ENCODE measurements around the gene RBM47. TPM values are rescaled to one million over a fixed set of nuclear protein-coding genes. Genes with fewer than 3 reads are reported as not detected.
A peak's percentile ranks its signal among the peaks of the same experiment; 100 is the strongest.

RBM47 gene
- total RNA-seq, 1 experiment from 2014 or later = 70.3 TPM

GRCh38 chr4:40603281-40603680, 26.4 kb downstream of the RBM47 start:
- Histone ChIP-seq H3K9me3 (ENCODE audit: control insufficient read depth, low read depth, low read length) (no peaks in the 10 kb centered on the region), H3K4me1 (ENCODE audit: insufficient read depth, low read length) (no peaks in the 10 kb centered on the region), H3K4ac (ENCODE audit: low read depth, low read length) (no peak overlapping the region), H3K18ac (ENCODE audit: insufficient read length, low read depth, low read length) (no peak overlapping the region), H3K56ac (ENCODE audit: insufficient read length, low read depth, low read length) (no peak overlapping the region), H4K5ac (ENCODE audit: insufficient read length, low read depth, low read length) (no peak overlapping the region), H3K79me1 (ENCODE audit: insufficient read depth, low read depth, low read length, poor library complexity, severe bottlenecking) (no peaks in the 10 kb centered on the region), H3K79me2 (ENCODE audit: insufficient read depth, low read length) (peaks cover 29% of the 10 kb centered on the region; the same call in 1 of the 2 replicates), H3K27me3 (ENCODE audit: insufficient read depth, low read length) (no peaks in the 10 kb centered on the region), H3K23me2 (ENCODE audit: insufficient read length, low read depth, low read length, poor library complexity, severe bottlenecking) (no peaks in the 10 kb centered on the region), H3K4me2 (ENCODE audit: insufficient read depth, insufficient read length, low read length) (no peak overlapping the region), H3K14ac (ENCODE audit: insufficient read depth, low read length) (no peak overlapping the region), H4K20me1 (ENCODE audit: control insufficient read depth, insufficient read depth, insufficient read length) (no peaks in the 10 kb centered on the region), H2BK120ac (ENCODE audit: low read depth, low read length, poor library complexity, severe bottlenecking) (no peak overlapping the region), H2BK15ac (ENCODE audit: low read depth, low read length) (no peak overlapping the region), H4K91ac (ENCODE audit: insufficient read length, low read depth, low read length) (no peak overlapping the region), H2BK5ac (ENCODE audit: insufficient read length, low read length) (no peak overlapping the region), H2AK5ac (ENCODE audit: insufficient read length, low read length) (no peak overlapping the region), H3K27ac (ENCODE audit: insufficient read length, low read depth, low read length) (no peak overlapping the region), H2AFZ (ENCODE audit: low read length) (no peak overlapping the region), H3K9ac (ENCODE audit: extremely low read depth, insufficient read length, low read length) (no peak overlapping the region), H2BK12ac (ENCODE audit: insufficient read length, low read depth, low read length) (no peak overlapping the region), H3T11ph (ENCODE audit: low read length) (no peak overlapping the region), H4K8ac (replicated peaks; ENCODE audit: insufficient read length, low read depth, low read length) (no peak overlapping the region), H2BK20ac (ENCODE audit: low read depth, low read length, poor library complexity, severe bottlenecking) (no peak overlapping the region), H3K23ac (ENCODE audit: insufficient read length, low read depth, low read length) (no peak overlapping the region)
- H3K4me3 Mint-ChIP-seq = no peak overlapping the region; a peak in 1 of 5 replicates
- H3K27me3 Mint-ChIP-seq (ENCODE audit: low read depth) = no peaks in the 10 kb centered on the region
- peaks cover 2% of the 10 kb centered on the region in 2 experiments; a peak in 1 of 4 replicates for H3K4me1 Mint-ChIP-seq
- no peak for DNase-seq
- H3K36me3 Mint-ChIP-seq (ENCODE audit: insufficient read depth in 1 of 3, low read depth in 3 of 3) = peaks cover 8 to 19% (median 13%) of the 10 kb centered on the region in 3 experiments; a peak in 5 of 7 replicates
- TF ChIP-seq, protein P1, sequence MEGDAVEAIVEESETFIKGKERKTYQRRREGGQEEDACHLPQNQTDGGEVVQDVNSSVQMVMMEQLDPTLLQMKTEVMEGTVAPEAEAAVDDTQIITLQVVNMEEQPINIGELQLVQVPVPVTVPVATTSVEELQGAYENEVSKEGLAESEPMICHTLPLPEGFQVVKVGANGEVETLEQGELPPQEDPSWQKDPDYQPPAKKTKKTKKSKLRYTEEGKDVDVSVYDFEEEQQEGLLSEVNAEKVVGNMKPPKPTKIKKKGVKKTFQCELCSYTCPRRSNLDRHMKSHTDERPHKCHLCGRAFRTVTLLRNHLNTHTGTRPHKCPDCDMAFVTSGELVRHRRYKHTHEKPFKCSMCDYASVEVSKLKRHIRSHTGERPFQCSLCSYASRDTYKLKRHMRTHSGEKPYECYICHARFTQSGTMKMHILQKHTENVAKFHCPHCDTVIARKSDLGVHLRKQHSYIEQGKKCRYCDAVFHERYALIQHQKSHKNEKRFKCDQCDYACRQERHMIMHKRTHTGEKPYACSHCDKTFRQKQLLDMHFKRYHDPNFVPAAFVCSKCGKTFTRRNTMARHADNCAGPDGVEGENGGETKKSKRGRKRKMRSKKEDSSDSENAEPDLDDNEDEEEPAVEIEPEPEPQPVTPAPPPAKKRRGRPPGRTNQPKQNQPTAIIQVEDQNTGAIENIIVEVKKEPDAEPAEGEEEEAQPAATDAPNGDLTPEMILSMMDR (conservative IDR thresholded peaks at IDR 0.05) = no peak
- no peaks in the 10 kb centered on the region for H3K9me3 Mint-ChIP-seq
- H3K27ac Mint-ChIP-seq = peak overlapping the region; percentile 35 to 65 (median 37); a peak in 4 of 7 replicates

Measured in H9 (cell line).